HEK293T (cell line): Measurements from ENCODE around the gene CANT1.

Experiments used
- CTCF ChIA-PET: fragments of 350-600 bp; formaldehyde crosslinking; extraction: SDS; loops from one replicate; lab custom pipeline; 2021; ENCODE audit warnings: antibody characterized with exemption, inconsistent platforms; lab: Yijun Ruan, JAX
- POLR2A ChIA-PET: fragments of 350-600 bp; formaldehyde crosslinking; extraction: SDS; loops from one replicate; lab custom pipeline; 2020; ENCODE audit warnings: antibody characterized with exemption, inconsistent platforms; lab: Yijun Ruan, JAX
- DNase-seq: peaks from one replicate; pipeline ENCODE4 v3.0.0; 2012; ENCODE audit warnings: mixed read lengths; ENCODE audit errors: extremely low spot score
- ARNT ChIP-seq: fragments of 450-650 bp; IDR thresholded peaks from 2 replicates; pipeline ENCODE4 v1.6.1; 2017; ENCODE audit warnings: mild to moderate bottlenecking
- BHLHE40 ChIP-seq: fragments of 450-650 bp; IDR thresholded peaks from 2 replicates; pipeline ENCODE4 v1.6.1; 2016; ENCODE audit warnings: mild to moderate bottlenecking, moderate library complexity, borderline replicate concordance
- CTBP1 ChIP-seq: fragments of 450-650 bp; IDR thresholded peaks from 2 replicates; pipeline ENCODE4 v1.6.1; 2016; ENCODE audit warnings: borderline replicate concordance
- ELF4 ChIP-seq: fragments of 450-650 bp; IDR thresholded peaks from 2 replicates; pipeline ENCODE4 v1.6.1; 2017; ENCODE audit warnings: antibody characterized with exemption
- FOXA1 ChIP-seq: fragments of 450-650 bp; IDR thresholded peaks from 2 replicates; pipeline ENCODE4 v1.6.1; 2016; ENCODE audit warnings: mild to moderate bottlenecking
- FOXK2 ChIP-seq: fragments of 450-650 bp; IDR thresholded peaks from 2 replicates; pipeline ENCODE4 v1.6.1; 2016; ENCODE audit warnings: mild to moderate bottlenecking
- FOXM1 ChIP-seq: fragments of 450-650 bp; IDR thresholded peaks from 2 replicates; pipeline ENCODE4 v1.6.1; 2017; ENCODE audit warnings: mild to moderate bottlenecking, borderline replicate concordance
- HDGF ChIP-seq: fragments of 450-650 bp; IDR thresholded peaks from 2 replicates; pipeline ENCODE4 v1.6.1; 2017; ENCODE audit warnings: antibody characterized with exemption, borderline replicate concordance
- L3MBTL2 ChIP-seq: fragments of 450-650 bp; conservative IDR thresholded peaks from 2 replicates; pipeline ENCODE4 v1.6.1; 2016; ENCODE audit warnings: mild to moderate bottlenecking
- LEF1 ChIP-seq: fragments of 450-650 bp; IDR thresholded peaks from 2 replicates; pipeline ENCODE4 v1.6.1; 2017; ENCODE audit warnings: mild to moderate bottlenecking, borderline replicate concordance
- NFRKB ChIP-seq: fragments of 450-650 bp; IDR thresholded peaks from 2 replicates; pipeline ENCODE4 v1.6.1; 2016; ENCODE audit warnings: mild to moderate bottlenecking, moderate library complexity
- PKNOX1 ChIP-seq: fragments of 450-650 bp; IDR thresholded peaks from 2 replicates; pipeline ENCODE4 v1.6.1; 2016
- SP1 ChIP-seq: fragments of 450-650 bp; IDR thresholded peaks from 2 replicates; pipeline ENCODE4 v1.6.1; 2017
- SUZ12 ChIP-seq: fragments of 450-650 bp; IDR thresholded peaks from 2 replicates; pipeline ENCODE4 v1.6.1; 2016; ENCODE audit warnings: mild to moderate bottlenecking
- TARDBP ChIP-seq: fragments of 450-650 bp; IDR thresholded peaks from 2 replicates; pipeline ENCODE4 v1.6.1; 2016
- ZNF384 ChIP-seq: fragments of 450-650 bp; IDR thresholded peaks from 2 replicates; pipeline ENCODE4 v1.6.1; 2016

Gene CANT1

GRCh38 chr17:79038545-79039135, 29.1 kb upstream of the CANT1 start:
- DNase-seq, result no peak
- ChIA-PET POLR2A (no interaction called here), CTCF (no interaction called here)
- TF ChIP-seq SUZ12 (no peak), ZNF384 (no peak), FOXM1 (no peak), FOXK2 (no peak), HDGF (no peak), ELF4 (no peak), ARNT (no peak), CTBP1 (no peak), L3MBTL2 (no peak), TARDBP (no peak), NFRKB (no peak), FOXA1 (no peak), SP1 (no peak), BHLHE40 (no peak)

GRCh38 chr17:79036596-79036995, 27.0 kb upstream of the CANT1 start:
- TF ChIP-seq TARDBP, result no peak
- no peak for TF ChIP-seq L3MBTL2
- no peak for TF ChIP-seq NFRKB
- no peak for TF ChIP-seq FOXA1
- no peak for TF ChIP-seq FOXM1
- TF ChIP-seq PKNOX1, result no peak
- no peak for TF ChIP-seq ARNT
- ChIA-PET CTCF (interaction anchor here (1.1 to 1.6 kb wide), 2 partner anchors 9 to 16 kb away, joined by 3 to 9 read pairs; no protein-coding TSS in a partner anchor), POLR2A (no interaction called here)
- no peak for DNase-seq

- DNase-seq, result no peak
- TF ChIP-seq FOXM1, result no peak
- TF ChIP-seq ZNF384, result no peak
- TF ChIP-seq SP1, result no peak
- TF ChIP-seq ELF4, result no peak
- TF ChIP-seq SUZ12, result no peak
- no peak for TF ChIP-seq ARNT
- no peak for TF ChIP-seq HDGF
- TF ChIP-seq BHLHE40, result no peak
- no peak for TF ChIP-seq PKNOX1
- TF ChIP-seq LEF1, result no peak
- TF ChIP-seq NFRKB, result no peak
- TF ChIP-seq TARDBP, result no peak
- TF ChIP-seq FOXK2, result no peak
- no peak for TF ChIP-seq L3MBTL2
- ChIA-PET CTCF (interaction anchor here (1.1 to 1.6 kb wide), 2 partner anchors 10 to 16 kb away, joined by 3 to 9 read pairs; no protein-coding TSS in a partner anchor), POLR2A (no interaction called here)
Observed at GRCh38 chr17:79036181-79036580, 26.6 kb upstream of the CANT1 start.

DNA sequence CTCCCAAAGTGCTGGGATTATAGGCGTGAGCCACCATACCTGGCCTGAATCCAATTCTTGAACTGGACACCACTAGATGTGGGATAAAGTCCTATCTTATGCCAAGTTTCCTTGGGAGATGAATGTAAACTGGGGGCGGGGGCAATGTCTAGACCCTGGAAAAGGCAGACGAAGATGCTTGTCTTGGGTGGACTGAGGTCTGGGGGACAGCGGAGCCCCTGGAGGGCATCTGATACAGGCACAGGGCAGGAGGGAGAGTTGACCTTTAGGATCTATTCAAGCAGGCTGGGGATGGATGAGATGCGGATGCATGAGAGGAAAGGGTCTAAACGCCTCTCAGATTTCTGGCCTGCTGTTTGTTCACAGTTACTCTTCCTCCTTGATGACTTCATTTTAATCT, 26.1 kb upstream of the CANT1 start:
- ChIA-PET POLR2A (no interaction called here), CTCF (interaction anchor here (1.1 to 1.6 kb wide), 2 partner anchors 10 to 16 kb away, joined by 3 to 9 read pairs; no protein-coding TSS in a partner anchor)
- no peak for TF ChIP-seq FOXK2
- TF ChIP-seq ELF4, result no peak
- TF ChIP-seq CTBP1, result no peak
- TF ChIP-seq ARNT, result no peak
- no peak for TF ChIP-seq TARDBP
- TF ChIP-seq FOXA1, result no peak
- no peak for TF ChIP-seq PKNOX1
- no peak for TF ChIP-seq HDGF
- no peak for TF ChIP-seq NFRKB
- no peak for TF ChIP-seq FOXM1
- TF ChIP-seq LEF1, result no peak
- no peak for TF ChIP-seq L3MBTL2
- no peak for TF ChIP-seq SUZ12
- TF ChIP-seq SP1, result no peak
- no peak for TF ChIP-seq ZNF384
- no peak for TF ChIP-seq BHLHE40
- DNase-seq, result no peak

DNA sequence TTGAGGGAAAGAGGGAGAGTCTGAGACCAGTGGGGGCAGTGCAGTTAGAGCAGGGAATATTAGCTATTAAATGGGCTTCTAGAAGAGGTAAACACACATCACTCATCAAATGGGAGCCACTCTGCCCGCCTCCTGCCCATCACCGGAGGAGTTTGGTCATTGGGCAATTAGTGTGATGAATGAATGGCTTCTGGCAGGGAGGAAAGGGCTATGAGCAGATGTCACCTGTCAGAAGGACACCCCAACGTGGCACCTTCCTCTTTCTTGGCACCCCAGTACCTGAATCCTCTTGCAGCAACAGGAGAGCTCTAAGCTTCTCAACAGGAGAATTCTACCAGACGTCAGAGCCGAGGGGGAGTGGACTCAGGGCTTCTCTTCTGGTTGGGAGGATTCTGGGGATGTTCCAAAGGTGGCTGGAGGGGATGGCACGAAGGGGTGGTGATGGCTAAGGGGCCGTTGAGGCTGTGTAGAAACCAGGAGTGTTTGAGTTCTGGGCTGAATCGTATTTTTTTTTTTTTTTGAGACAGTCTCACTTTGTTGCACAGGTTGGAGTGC, 25.4 kb upstream of the CANT1 start:
- no peak for DNase-seq
- POLR2A ChIA-PET, result no interaction called here
- CTCF ChIA-PET, result interaction anchor here (0.7 kb wide), 1 partner anchor 15 kb away, joined by 3 read pairs; no protein-coding TSS in a partner anchor
- TF ChIP-seq HDGF, result no peak
- TF ChIP-seq SP1, result no peak
- no peak for TF ChIP-seq LEF1
- TF ChIP-seq ARNT, result no peak
- no peak for TF ChIP-seq NFRKB
- TF ChIP-seq BHLHE40, result no peak
- TF ChIP-seq TARDBP, result no peak
- TF ChIP-seq CTBP1, result no peak
